HG02571 (cell line): Measurements from ENCODE around the gene RBM20.

ENCODE experiments used
- ATAC-seq: cut with Tn5 transposase; IDR thresholded peaks from one replicate; pipeline ENCODE4 v1.9.1; 2021; ENCODE audit warnings: mild to moderate bottlenecking, moderate library complexity; ENCODE audit not compliant: unreplicated experiment

RBM20 gene

DNA sequence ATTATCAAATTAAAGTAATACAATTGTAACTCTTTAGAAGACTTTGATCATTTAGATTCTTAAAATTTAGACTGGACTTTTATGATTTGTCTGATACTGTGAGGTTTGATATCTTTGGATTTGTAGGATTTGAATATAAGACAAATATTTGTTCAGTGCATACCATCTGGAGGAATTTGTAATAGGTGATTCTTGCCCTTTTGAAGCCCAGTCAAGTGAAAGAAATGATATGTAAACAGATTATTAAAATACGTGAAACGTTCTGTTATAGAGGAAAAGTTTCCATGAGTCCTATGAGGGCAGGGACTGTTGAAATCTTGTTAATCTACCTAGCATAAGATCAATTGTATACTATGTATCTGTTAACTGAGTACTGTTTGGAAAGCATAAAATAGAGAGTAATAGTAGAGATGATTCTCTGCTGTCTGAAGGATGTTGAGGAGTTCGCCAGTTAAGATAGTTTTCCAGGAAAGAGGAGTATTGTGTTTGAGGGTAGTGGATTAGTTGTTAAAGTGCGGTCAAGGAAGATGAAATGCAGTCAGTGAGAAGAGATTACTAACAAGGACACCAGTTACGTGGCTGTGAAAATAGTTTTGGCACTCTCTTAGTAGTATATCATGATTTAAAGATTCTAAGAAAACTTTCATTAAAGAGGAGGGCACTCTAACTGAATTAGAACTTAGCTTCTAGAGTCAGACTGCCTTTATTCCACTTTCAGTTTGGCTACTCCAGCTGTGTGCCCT lies 242.0 kb downstream of the RBM20 start:
- ATAC-seq: no peak

- ATAC-seq: no peak
Measured at GRCh38 chr10:110887560-110887959, 243.4 kb downstream of the RBM20 start.
